Peyer's patch (tissue), 4 donors: ENCODE measurements around the gene INHBE.
"Not testable (repeated sequence)": the region's sequence is repeated elsewhere in the genome, so short reads cannot be mapped to it uniquely, and the experiment has no call there.

Source experiments
- POLR2A ChIP-seq, 2 donors: fragments of 450-650 bp; IDR thresholded peaks; one replicate each; pipeline ENCODE4 v1.5.1; 2017; ENCODE audit warnings: antibody characterized with exemption in 2 of 2, mild to moderate bottlenecking in 2 of 2, moderate library complexity in 2 of 2
- TF ChIP-seq, protein P1 (sequence below), 6 experiments: fragments of 450-650 bp in 4 of 6; fragments of 200-600 bp in 2 of 6; sonication (generic) in 1 of 6; IDR thresholded peaks; one replicate each; pipeline ENCODE4 v1.5.1; 2017 to 2019; ENCODE audit warnings: antibody characterized with exemption in 6 of 6, mild to moderate bottlenecking in 3 of 6, moderate library complexity in 1 of 6

DNA sequence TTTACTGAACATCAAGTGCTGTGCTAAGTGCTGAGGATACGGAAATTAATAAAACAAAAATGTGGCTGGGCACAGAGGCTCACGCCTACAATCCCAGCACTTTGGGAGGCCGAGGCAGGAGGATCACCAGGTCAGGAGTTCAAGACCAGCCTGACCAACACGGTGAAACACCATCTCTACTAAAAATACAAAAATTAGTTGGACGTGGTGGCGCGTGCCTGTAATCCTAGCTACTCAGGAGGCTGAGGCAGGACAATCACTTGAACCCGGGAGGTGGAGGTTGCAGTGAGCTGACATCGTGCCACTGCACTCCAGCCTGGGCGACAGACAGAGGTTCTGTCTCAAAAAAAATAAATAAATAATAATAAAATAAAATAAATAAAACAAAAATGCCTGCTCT lies 28.2 kb upstream of the INHBE start:
- TF ChIP-seq, protein P1, sequence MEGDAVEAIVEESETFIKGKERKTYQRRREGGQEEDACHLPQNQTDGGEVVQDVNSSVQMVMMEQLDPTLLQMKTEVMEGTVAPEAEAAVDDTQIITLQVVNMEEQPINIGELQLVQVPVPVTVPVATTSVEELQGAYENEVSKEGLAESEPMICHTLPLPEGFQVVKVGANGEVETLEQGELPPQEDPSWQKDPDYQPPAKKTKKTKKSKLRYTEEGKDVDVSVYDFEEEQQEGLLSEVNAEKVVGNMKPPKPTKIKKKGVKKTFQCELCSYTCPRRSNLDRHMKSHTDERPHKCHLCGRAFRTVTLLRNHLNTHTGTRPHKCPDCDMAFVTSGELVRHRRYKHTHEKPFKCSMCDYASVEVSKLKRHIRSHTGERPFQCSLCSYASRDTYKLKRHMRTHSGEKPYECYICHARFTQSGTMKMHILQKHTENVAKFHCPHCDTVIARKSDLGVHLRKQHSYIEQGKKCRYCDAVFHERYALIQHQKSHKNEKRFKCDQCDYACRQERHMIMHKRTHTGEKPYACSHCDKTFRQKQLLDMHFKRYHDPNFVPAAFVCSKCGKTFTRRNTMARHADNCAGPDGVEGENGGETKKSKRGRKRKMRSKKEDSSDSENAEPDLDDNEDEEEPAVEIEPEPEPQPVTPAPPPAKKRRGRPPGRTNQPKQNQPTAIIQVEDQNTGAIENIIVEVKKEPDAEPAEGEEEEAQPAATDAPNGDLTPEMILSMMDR (IDR thresholded peaks at IDR 0.05): not testable (repeated sequence)
- not testable (repeated sequence) for TF ChIP-seq POLR2A (IDR thresholded peaks at IDR 0.05)
